AG10803 (cell line): ENCODE measurements around the gene PLA2G4E.

Experiments used
- DNase-seq: peaks from one replicate; pipeline ENCODE4 v3.0.0; 2010; ENCODE audit warnings: low read depth
- H3K4me3 ChIP-seq: 2 replicates; pipeline ENCODE4 v1.5.1; 2011; ENCODE audit warnings: mild to moderate bottlenecking, low read length, control low read depth
- CTCF ChIP-seq: conservative IDR thresholded peaks from 2 replicates; pipeline ENCODE4 v1.5.1; 2011; ENCODE audit warnings: mild to moderate bottlenecking, low read length, control low read depth, inconsistent platforms

The PLA2G4E gene

GRCh38 chr15:41987246-41987924 is 33.5 kb downstream of the PLA2G4E start:
- TF ChIP-seq CTCF, result no peak
- no peak for DNase-seq
- no peak overlapping the region for H3K4me3 ChIP-seq

GRCh38 chr15:41985236-41986160 is 35.3 kb downstream of the PLA2G4E start:
- TF ChIP-seq CTCF, result no peak
- H3K4me3 ChIP-seq, result no peak overlapping the region
- no peak for DNase-seq

- no peak overlapping the region for H3K4me3 ChIP-seq
- no peak for TF ChIP-seq CTCF
- no peak for DNase-seq
Measured at GRCh38 chr15:41984622-41985021, 36.2 kb downstream of the PLA2G4E start.

- no peak overlapping the region for H3K4me3 ChIP-seq
- no peak for DNase-seq
- no peak for TF ChIP-seq CTCF
Measured at GRCh38 chr15:41983621-41984571, 36.9 kb downstream of the PLA2G4E start.

- no peak for TF ChIP-seq CTCF
- no peak overlapping the region for H3K4me3 ChIP-seq
- DNase-seq, result no peak
Measured at GRCh38 chr15:41983221-41983620, 37.6 kb downstream of the PLA2G4E start.

- no peak overlapping the region for H3K4me3 ChIP-seq
- DNase-seq, result no peak
- no peak for TF ChIP-seq CTCF
Measured at GRCh38 chr15:41982133-41982930, 38.5 kb downstream of the PLA2G4E start.
